Effector CD8-positive, alpha-beta T cell (primary cell): Measurements from ENCODE around the gene PRKCSH.
A peak's percentile ranks its signal among the peaks of the same experiment; 100 is the strongest.
"Not testable (repeated sequence)": the region's sequence is repeated elsewhere in the genome, so short reads cannot be mapped to it uniquely, and the experiment has no call there.

Experiments used
- DNase-seq: peaks from one replicate; lab custom pipeline; 2025; lab: John Stamatoyannopoulos, UW

PRKCSH gene

DNA sequence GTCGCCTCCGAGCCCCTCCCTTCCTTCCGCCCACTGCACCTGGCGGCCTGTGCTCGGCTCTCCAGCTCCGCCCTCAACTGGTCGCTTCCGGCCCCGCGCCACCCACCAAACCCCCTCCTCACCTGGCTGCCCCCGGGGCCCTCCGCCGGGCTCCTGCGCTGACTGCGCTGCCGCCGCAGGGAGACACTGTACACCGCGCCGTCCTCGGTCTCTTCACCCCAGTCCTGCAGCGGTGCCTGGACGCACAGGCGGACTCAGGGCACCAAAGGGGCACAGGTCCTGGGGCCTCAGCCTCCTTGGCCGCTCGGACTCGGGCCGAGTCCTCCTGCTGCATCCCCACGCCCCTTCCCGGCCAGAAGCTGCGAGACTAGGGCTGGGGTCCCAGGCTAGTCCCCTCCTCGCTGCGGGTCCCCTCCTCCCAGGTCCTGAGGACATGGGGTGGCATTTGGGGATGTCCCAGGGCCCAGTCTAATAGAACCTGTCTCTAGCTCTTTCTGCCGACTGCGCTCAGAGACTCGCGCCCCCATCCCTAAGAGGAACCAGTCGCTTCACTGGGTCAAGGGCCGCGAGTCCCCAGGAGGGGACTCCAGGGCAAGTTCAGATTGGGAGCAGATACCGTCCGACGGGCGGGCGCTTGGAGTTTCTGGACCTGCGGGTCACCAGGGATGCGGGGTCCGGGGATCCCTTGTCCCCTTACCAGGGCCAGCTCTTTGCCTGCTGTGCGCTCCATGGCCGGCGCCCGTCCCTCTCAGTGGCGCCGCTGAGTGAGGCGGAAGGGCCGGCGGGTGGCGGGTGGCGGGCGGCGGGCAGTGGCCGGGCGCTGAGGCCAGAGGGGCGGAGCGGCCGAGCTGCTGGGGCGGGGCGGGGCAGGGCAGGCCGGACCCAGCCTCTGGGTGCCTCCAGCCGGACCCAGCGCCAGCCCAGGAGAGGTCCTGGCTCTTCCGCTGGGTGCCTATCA is 16.6 kb upstream of the PRKCSH start, which contains the start of gene RGL3:
RGL3 (minus strand) TSS at position 766 of the 958 bp plus-strand sequence; CDS start at position 730, 36 bp downstream.
- no peak for DNase-seq

DNA sequence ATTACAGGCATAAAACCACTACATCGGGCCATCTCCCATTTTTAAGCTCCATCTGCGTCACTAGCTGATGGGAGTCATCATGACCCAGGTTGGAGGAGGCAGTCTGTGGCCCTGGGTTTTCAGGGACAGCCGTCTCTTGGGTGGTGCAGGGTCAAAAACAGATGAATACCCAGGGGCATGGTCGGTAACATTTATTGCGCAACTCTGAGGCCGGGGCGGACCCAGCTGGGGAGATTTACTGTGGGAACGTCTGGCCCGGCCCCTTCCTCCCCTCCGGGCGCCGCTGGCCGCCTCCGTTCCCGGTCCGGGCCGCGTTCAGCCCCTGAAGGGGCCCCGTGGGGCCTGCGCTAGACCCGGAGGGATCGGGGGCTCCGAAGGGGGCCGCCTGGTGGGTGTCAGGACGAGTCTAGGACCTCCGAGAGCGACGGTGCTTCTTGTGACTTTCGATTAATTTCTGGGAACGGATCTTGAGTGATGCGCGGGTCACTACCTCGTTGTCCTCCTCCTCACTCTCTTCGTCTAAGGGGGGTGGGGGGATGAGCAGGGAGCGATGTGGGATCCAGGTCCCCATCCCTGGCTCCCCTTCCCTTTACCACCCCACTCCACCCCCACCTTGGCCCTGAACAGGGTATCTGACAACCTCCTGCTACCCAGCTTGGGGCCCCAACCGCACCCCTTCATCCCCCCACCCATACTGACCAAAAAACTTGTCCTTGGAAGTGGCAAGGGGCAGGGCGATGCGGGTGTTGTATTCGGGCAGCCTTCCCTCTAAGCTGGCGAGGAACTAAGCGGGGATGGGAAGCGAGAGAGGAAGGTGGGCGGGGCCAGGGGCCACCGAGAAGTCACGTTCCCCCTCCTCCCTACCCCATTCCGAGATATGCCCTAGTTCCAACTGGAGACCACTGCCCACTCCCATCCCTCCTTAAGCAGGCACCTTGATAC is 14.7 kb upstream of the PRKCSH start:
- DNase-seq = no peak

DNA sequence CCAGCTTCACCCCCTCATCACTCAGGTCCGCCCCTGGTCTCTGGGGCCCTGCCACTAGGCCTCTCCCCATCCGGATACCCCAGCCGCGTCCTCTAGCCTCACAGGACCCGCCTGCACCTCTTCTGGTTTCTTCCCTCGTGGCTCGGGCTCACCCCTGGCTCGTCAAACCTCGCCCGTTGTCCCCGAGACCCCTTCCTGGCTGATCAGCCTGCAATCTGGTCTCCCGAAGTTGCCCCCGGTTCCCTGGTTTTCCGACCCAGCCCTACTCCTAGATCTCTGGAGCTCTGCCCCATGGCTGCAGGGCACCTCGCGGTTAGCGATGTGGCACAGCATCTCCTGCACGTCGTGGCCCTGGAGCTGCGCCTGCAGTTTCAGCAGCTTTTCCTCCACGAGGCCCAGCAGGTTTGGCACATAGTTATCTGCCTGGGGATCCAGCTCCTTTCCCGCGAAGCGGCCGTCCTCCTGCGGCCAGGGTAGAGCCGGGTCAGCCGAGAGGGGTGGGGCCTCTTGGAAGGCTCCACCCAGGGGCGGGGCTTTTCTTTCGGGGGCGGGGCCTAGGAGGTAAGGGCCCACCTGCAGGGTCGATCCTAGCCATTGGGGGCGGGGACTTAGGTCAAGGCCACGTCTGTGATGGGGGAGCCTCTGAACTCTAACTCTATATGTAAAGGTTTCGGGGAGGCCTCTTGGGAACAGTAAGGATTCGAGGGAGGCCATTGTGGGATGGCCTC is 13.9 kb upstream of the PRKCSH start:
- peak; percentile 34 for DNase-seq

DNA sequence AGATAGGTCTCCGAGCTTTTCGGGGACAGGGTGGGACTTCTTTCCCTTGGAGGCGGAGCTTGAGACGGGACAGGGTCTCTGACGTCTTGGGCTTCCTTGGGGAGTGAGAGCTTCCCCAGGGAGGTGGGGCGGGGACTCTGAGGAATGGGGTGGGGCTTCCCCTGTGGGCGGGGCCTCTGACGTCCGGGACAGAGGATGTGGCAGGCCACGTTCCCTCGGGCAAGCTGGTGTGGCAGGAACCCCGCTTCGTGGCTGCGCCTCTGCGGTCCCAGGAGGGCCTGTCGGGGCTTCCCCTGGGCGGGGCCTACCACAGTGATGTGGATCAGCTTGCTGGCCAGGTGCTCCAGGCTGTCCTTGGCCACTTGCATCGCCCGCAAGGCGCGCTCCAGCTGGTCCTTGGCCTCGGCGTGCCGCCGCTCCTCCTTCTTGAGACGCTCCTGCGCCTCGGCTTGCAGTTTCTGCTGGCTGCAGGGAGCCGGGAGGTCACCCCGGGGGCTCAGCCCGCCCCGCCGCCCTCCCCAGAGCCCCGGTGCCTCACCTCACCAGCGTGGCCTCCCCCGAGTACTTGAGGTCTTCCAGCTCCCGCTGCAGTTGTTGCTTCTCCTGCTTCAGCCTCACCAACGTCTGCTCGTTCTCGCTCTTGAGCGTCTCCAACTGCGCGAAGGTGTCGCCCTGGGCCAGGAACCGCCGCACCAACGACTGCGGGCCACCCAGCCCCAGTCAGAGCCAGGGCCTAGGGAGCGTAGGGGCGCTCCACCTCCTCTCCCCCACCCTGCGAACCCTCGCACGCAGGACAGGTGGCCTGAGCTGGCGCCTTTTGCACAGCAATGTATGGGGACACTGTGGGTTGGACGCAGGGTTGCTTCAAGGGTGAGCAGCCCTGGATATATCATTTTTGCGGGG is 13.0 kb upstream of the PRKCSH start:
- peak; percentile 27 for DNase-seq

DNA sequence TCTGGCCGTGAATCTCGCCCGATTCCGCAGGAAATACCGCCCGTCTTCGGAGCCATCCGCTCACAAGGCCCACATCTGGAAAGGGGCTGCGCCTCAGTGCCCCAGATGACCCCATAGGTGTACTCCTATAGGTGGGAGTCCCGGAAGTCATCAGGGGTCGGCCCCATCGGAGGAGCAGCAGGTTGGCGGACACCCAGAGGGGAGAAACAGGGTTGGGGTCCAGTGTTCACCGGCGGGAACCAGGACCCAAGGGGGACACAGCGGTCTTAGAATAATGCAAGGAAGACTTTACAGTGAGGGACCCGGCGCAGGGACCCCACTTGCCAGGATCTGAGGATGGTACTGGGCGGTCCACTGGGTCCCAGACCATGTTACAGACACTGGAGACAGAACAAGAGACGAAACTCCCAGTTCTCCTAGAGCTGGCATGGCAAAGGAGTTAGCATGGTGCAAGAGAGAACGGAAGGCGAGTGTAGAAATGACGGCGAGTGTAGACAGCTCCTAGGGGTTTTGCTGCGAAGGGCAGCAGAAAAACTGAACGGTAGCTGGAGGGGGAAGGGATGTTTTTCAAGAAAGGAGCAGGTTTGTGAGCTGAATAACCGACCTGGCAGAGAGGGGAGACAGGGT is 12.2 kb upstream of the PRKCSH start:
- no peak for DNase-seq

DNA sequence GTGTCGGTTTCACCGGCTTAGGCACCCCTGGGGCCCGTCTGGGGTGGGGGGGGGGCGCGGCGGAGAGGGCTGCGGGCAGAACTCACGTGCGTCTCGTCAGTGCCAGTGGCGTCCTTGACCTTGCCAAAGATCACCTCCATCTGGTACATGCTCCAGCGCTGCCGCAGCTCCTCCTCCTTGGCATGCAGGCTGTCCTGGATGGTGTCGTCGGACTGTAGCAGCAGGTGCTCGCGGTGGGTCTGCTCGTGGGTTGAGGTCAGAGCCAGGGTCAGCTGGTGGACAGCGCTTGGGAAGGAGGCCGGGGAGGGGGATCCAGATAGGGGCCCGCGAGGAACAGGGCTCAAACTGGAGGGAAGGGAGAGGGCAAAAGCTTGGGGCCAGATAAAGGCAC is 11.6 kb upstream of the PRKCSH start:
- no peak for DNase-seq

DNA sequence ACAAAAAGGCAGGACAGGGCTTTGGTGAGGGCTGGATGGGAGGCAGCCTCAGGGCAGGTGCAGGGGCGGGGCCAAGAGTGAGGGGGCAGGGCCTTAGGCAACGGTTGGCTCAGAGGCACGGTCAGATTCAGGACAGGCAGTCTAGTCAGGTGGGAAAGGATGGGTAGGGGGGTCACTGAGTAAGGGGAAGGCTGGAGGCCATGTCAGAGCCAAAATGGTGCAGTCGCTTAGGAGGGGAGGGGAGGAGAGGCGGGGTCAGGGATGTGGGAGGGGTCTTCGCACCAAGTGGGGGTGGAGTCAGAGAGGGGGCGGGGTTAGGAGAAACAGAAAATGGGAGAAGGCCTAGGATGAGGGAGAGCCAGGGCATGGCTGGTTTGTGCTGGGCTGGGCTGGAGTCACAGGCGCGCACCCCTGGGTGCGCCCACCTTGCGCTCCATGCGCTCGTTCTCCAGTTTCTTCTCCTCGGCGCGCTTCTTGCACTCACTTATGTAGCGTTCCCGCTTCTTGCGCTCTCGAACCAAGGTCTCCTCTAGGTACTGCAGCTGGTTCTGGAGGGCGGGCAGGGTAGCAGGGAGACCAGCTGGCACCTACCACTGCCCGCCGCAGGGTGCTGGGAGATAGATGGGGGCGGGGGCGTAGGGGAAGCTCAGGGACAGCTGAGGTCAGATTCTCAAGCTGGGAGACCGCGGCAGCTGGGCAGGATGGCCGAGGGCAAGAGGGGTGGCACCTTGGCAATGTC is 9.5 kb upstream of the PRKCSH start:
- no peak for DNase-seq

DNA sequence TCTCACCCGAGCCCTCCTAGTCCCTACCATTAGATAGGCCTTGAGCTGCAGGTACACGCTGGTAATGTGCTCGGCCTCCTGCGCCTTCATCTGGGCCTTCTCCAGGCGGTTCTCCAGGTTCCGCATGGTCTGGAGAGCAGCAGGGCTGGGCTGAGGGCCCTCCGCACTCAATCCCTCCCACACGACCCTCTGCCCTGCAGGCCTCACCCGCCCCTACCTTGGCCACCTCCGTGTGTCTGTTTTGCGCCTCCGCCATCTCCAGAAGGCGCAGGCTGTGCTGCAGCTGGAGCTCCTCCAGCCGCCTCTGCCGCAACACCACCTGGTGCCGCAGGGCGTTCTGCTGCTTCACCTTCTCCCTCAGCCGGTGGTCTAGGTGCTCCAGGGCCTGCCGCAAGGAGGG is 8.8 kb upstream of the PRKCSH start:
- DNase-seq = no peak

DNA sequence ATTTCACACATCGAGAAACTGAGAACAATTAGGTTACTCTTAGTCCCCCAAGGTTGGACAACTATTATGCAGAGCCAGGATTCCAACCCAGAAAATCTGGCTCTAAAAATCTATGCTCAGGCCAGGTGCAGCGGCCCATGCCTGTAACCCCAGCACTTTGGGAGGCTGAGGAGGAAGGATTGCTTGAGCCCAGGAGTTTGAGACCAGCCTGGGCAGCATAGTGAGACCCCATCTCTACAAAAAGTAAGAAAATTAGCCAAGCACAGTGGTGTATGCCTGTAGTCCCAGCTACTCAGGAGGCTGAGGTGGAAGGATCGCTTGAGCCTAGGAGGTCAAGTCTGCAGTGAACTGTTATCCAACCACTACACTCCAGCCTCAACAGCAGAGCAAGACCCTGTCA is 1.9 kb upstream of the PRKCSH start:
- not testable (repeated sequence) for DNase-seq

DNA sequence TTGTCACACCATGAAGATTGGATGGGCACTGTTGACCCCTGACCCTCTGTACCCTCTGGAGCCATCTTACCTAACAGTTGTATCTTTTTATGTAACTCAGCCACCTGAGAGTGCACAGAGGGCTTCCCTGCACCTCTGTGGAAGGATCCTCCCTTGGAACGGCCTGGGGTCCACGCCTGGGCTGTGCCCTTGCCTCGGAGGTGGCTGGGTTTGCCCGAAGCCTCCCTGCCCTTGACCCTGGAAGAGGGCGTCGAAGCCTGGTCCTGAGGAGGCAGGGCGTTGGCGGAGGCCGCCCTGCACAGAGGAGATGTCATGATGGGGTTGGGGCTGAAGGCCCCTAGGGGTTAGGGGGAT is 755 bp upstream of the PRKCSH start:
- DNase-seq = no peak

DNA sequence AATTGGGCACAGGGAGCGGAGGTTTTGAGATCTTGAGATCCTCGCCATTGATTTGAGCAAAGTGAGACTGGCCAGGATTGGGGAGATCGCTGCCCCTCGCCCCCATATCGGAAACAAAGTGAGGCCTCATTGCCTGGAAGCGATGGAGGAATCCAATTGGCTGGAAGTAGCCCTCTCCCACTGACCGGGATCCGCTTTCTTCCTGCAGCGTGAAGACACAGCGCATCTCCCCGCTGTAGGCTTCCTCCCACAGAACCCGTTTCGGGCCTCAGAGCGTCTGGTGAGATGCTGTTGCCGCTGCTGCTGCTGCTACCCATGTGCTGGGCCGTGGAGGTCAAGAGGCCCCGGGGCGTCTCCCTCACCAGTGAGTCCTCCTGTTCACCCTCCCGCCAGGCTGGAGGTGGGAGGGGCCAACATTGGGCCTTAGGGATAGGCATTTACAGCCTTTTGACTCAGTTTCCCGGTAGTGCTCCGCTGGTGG is 438 bp downstream of the PRKCSH start:
- DNase-seq = no peak

DNA sequence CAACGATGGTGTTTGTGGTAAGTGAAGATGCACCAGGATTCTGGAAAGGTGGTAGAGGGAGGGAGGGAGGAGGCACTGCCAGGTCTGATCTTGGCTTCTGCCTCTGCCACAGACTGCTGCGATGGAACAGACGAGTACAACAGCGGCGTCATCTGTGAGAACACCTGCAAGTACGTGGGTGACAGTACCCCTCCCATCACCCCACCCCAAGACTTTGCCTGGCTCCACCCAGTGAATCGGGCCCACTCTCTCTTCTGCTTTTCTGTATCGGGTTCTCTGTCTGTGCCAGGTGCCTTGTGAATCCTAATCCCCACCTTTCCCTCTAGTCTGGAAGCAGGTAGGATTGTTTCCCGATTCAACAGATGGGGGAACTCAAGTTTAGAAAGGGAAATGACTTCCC is 2.5 kb downstream of the PRKCSH start:
- no peak for DNase-seq

DNA sequence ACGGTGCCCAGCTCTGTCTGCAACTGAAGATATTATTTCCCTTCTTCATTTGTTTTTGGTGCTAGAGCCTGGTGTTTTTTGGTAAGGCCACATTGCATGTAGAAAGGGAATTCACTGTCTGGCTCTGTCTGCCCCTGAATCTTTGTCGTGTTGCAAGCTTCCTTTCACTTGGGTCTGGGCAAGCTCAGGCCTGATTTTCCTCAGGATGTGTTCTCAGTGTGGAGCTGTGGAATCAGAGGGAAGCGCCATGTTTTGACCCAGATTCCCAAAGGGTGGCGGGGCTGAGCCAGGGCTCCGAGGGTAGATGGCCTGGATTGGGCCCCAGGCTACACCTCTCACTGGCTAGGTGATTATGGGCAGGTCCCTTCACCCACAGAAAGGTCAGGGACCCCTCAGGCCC is 8.6 kb downstream of the PRKCSH start:
- no peak for DNase-seq

DNA sequence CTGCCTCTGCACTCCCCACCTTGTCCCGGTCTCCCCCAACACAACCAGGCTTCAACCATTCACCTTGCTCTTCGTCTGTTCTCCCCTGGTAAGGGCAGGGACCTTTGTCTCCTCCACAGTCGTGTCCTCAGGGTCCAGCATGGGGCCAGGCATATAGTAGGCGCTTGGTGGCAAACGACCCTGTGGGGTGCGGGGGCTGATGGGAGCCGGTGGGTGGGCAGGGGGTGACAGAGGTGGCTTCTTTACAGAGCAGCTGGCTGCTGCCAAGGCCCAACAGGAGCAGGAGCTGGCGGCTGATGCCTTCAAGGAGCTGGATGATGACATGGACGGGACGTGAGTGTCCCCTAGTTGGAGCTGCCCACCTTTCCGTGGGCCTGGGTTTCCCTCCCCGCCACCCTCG is 9.7 kb downstream of the PRKCSH start:
- DNase-seq = no peak

DNA sequence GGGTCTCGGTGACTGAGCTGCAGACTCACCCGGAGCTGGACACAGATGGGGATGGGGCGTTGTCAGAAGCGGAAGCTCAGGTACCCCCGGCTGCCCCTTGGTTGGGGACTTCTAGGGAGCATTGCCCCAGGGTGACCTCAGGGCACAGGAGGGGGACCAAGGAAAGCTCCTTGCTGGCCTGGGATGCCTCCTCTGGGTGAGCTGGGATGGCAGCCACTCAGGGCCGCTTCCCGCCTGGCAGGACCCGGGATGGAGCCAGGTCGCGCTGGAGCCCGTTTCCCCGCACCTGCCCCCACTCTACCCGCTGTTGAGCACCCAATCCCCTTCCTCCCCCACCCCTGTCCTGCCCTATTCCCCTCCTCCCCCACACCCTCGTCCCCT is 10.8 kb downstream of the PRKCSH start:
- no peak for DNase-seq

DNA sequence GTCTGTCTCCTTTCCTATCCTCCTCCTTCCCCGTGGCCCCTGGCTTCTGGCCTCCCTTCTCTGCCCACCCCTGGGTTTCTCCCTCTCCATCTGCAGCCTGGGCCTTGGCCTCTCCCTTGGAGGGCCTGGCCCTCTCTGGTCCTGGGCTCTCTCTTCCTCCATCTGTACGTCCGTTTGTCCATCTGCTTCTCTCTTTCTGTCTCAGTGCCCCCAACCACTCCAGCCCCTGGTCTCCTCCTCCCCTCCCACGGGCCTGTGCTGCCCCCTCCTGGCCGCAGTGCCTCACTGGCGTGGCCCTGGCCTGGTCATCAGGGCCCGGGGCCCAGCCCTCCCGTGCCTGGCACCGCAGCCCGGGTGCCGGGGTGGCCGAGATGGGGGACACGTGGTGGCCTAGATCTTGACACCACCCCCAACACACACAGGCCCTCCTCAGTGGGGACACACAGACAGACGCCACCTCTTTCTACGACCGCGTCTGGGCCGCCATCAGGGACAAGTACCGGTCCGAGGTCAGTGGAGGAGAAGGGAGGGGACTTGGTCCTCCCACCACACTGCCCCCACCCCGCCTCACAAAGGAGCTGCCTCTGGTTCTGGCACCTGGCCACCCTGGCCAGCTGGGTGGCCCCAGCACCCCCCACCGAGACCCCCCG is 11.3 kb downstream of the PRKCSH start:
- peak; percentile 38 for DNase-seq

DNA sequence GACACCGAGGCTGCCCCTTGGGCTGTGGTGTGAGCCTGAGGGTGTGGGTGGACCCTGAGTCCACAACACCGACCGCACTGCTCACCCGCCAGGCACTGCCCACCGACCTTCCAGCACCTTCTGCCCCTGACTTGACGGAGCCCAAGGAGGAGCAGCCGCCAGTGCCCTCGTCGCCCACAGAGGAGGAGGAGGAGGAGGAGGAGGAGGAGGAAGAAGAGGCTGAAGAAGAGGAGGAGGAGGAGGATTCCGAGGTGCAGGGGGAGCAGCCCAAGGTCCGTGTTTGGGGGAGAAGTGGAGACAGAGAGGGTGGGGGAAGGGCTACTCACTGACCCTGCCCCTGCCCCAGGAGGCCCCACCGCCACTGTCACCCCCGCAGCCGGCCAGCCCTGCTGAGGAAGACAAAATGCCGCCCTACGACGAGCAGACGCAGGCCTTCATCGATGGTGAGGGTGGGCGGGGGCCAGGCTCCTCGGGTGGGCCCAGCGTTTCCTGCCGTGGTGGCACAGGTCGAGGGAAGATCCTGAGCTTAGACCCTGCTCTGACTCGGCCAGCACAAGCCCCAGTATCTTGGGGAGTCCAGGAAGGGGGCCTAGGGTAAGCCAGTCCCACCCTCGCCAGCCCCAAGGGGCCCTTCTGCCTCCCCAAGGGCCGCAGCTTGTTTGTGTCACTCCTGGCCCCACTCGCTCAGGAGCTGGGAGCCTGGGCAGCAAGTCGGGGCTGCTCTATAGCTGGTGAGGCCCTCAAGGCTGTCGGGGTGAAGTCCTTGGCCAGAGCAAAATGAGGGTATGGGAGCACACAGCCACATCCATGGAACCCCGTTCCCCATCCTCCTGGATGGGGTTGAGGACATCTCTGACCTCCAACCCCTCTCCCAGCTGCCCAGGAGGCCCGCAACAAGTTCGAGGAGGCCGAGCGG is 12.2 kb downstream of the PRKCSH start:
- no peak for DNase-seq

DNA sequence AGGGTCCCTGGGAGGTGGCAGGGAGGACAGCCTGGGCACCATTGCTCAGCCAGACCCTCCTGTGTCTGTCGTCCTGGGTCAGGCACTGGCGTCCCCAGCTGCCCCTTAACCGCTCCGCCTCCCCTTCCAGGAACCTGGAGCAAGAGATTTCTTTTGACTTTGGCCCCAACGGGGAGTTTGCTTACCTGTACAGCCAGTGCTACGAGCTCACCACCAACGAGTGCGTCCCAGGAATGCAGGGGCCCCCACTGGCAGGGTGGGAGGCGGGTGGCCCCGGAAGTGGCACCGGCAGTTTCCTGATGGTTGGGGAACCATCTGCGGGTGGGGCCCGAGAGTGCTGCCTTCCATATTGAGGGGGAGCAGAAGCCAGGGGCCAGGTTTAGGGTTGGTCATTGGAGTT is 13.0 kb downstream of the PRKCSH start:
- no peak for DNase-seq
